ENCODE results near the gene SLC17A6. TPM values are rescaled to one million over a fixed set of nuclear protein-coding genes. Genes with fewer than 3 reads are reported as not detected.

The SLC17A6 gene
- total RNA-seq (2014; rRNA removed; shearing (Covaris generic)): not detected in 2 replicates

DNA sequence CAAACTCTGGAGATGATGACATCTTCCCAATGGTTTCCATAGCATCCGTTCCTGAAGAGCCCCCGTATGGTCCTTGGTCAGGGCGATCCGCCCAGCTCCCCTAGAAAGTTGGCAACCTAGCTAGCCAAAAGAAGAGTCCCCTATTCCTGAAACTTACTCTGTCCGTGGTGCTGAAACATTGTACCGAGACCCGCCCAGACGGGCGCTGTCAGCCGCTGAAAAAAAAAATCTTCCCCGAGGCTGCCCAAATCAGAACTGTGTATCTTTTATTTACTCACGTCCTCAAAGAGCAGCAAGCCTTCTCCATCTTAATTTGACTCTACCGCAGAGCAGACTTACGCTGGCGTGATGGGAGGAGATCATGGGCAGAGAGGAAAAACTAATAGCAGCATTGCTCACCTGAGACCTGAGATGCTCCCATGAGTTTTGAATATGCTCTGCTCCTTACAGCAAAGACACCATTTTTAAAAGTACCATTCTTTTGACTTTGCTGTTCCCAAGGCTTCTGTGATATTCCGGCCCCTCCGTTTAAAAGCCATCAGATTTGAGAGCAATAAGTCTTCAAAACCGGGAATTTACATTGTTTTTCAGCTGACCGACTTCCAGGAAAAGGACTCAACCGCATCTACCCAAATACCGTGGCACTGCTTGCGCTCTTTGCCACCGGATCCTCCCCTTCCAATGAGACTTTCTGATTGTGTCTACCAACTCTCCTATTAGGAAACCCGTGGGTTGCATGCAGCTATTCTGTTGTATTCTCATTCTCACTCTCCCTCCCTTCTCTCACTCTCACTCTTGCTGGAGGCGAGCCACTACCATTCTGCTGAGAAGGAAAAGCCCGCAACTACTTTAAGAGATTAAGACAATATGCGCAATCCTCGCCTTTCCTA, at the start of gene SLC17A6:
TSS of gene SLC17A6 (plus strand) at position 786 of the 890 bp plus-strand sequence. CDS start 153 bp downstream, outside the sequence.
- H3K36me3 ChIP-seq (replicated peaks; ENCODE audit: control insufficient read depth, insufficient read depth, low read length): no peaks in the 10 kb centered on the region
- peaks cover 56% of the 10 kb centered on the region for H3K27me3 ChIP-seq (ENCODE audit: control insufficient read depth, insufficient read depth, low read length)
- no peak within 1 kb of the TSS for H3K4me3 ChIP-seq (ENCODE audit: insufficient read depth, low read depth, low read length)
- peak; percentile 41 for DNase-seq

DNA sequence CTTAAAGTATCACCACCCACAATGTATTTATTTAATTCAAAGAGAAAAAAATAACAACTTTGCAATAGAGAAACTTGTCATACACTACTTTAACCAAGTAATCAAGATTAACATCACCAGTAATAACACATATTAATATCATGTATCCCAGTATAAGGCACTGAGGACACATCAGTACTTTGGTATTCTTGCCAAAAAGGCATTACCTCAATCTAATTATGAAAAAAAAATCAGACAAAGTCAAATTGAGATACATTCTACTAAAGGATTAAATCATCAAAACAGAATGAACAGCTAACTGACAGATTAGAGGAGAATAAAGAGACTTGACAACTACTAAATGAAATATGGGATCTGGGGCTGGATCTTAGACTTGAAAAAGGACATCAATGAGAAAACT, 35.8 kb upstream of the SLC17A6 start:
- no peaks in the 10 kb centered on the region for H3K36me3 ChIP-seq (replicated peaks; ENCODE audit: control insufficient read depth, insufficient read depth, low read length)

DNA sequence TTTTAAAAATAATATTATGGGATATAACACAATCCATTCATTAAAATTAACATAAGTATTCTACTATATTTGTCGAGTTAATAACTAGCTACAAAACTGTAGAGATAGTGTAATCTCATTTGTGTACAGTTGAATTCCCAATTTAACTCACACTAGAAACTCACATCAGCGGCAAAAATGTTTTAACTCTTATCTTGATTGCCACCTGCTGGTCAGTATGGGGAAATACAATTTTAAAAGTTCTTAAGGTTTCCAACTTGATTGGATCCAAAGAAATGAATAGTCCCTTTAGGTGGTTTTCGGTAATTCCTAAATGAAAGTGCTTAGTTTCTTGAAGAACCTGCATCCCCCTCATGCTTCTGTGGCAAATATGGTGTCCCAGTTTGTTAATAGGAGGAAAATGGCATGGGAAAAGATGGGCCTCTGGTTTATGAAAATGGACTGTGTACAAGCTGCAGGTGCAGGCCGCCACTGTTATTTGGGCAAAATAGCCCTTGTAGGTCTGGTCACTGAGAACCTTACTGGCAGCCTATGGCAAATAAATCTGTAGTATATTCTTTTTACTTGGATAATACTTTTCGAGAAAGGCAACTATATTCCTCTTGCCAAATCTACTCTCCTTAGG, 33.7 kb upstream of the SLC17A6 start:
- no peaks in the 10 kb centered on the region for H3K27me3 ChIP-seq (ENCODE audit: control insufficient read depth, insufficient read depth, low read length)
- no peaks in the 10 kb centered on the region for H3K36me3 ChIP-seq (replicated peaks; ENCODE audit: control insufficient read depth, insufficient read depth, low read length)
- no peak overlapping the region for H3K4me3 ChIP-seq (ENCODE audit: insufficient read depth, low read depth, low read length)
- peak; percentile 32 for DNase-seq

More for the DNA sequence above, 35.8 kb upstream of the SLC17A6 start:
- no peak for DNase-seq
- Histone ChIP-seq H3K27me3 (ENCODE audit: control insufficient read depth, insufficient read depth, low read length) (no peaks in the 10 kb centered on the region), H3K4me3 (ENCODE audit: insufficient read depth, low read depth, low read length) (no peak overlapping the region)

DNA sequence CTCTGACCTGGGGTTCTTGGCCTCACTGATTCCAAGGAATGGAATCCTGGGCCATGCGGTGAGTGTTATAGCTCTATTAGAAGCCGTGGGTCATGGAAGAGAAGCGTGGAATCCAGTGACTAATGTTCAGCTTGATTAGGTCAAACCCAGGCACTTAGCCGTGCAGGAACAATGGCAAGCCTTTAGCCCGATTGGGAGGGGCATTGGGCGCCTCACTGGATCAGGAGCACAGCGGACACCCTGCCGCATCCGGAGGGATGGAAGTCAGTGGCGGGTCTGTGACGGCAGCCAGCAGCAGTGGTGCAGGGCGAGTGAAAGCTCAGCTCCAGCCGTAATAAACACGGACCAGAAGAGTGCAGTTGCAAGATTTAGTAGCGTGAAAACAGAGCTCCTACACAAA, 20.5 kb upstream of the SLC17A6 start:
- H3K4me3 ChIP-seq (ENCODE audit: insufficient read depth, low read depth, low read length): no peak overlapping the region
- DNase-seq: no peak
- H3K27me3 ChIP-seq (ENCODE audit: control insufficient read depth, insufficient read depth, low read length): no peaks in the 10 kb centered on the region
- no peaks in the 10 kb centered on the region for H3K36me3 ChIP-seq (replicated peaks; ENCODE audit: control insufficient read depth, insufficient read depth, low read length)

DNA sequence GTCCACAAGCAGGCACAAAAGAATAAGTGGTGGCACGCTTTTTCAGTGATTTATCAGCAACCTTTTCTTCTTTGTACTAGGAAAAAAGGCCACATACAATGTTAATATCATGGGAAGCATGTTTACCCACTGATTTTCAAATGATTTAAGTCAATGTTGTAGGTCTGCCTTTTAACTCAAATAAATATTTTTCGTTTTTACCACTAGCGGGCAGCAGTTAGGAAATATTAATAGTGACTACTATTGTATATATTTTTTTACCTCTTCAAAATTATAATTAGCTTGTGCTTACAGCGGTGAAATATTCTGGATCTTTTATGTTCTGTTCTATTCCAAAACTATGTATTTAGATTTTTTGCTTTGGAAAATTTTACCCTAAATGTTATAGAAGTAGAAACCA, 6.4 kb upstream of the SLC17A6 start:
- no peak for DNase-seq
- H3K27me3 ChIP-seq (ENCODE audit: control insufficient read depth, insufficient read depth, low read length): no peaks in the 10 kb centered on the region
- no peak overlapping the region for H3K4me3 ChIP-seq (ENCODE audit: insufficient read depth, low read depth, low read length)
- no peaks in the 10 kb centered on the region for H3K36me3 ChIP-seq (replicated peaks; ENCODE audit: control insufficient read depth, insufficient read depth, low read length)

DNA sequence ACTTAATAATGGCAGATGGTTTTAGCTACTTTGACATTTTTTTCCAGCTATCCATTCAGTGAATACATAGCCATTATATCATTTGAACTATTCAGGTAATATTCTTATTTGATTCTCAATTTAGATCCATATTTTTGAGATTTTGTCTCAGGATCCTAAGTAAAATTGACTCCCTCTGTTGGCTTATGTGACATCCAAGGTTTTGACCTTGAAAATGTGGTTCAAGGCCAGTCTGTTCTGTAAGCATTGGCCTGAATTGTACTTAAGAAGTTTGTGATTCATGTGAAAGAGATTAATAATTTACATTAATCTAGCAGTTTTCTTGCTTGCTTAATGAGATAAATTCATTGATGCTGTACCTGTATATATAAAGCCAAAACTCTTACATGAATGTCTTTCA, 1.6 kb upstream of the SLC17A6 start:
- H3K36me3 ChIP-seq (replicated peaks; ENCODE audit: control insufficient read depth, insufficient read depth, low read length): no peaks in the 10 kb centered on the region
- H3K4me3 ChIP-seq (ENCODE audit: insufficient read depth, low read depth, low read length): no peak overlapping the region
- DNase-seq: no peak
- peaks cover 43% of the 10 kb centered on the region for H3K27me3 ChIP-seq (ENCODE audit: control insufficient read depth, insufficient read depth, low read length)

DNA sequence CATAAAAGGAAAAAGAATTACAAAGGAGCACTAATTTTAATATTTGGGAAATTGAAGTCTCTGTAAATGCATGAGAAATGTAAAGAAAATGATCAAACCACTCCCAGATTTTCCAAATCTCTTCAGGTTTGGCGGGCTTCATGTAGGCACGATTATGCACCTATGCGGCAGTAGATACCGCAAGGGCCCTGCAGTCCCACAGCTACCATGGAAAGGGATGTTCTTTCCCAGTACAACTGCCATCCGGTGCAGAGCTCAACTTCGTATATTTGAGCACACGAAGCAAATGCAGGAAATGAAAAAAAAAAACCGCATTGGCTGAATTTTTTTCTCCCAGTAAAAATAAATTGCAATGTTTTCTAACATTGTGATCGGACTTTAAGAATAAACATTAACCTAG, 1.4 kb downstream of the SLC17A6 start:
- peaks cover 73% of the 10 kb centered on the region for H3K27me3 ChIP-seq (ENCODE audit: control insufficient read depth, insufficient read depth, low read length)
- H3K4me3 ChIP-seq (ENCODE audit: insufficient read depth, low read depth, low read length): no peak overlapping the region
- peak; percentile 27 for DNase-seq
- no peaks in the 10 kb centered on the region for H3K36me3 ChIP-seq (replicated peaks; ENCODE audit: control insufficient read depth, insufficient read depth, low read length)

DNA sequence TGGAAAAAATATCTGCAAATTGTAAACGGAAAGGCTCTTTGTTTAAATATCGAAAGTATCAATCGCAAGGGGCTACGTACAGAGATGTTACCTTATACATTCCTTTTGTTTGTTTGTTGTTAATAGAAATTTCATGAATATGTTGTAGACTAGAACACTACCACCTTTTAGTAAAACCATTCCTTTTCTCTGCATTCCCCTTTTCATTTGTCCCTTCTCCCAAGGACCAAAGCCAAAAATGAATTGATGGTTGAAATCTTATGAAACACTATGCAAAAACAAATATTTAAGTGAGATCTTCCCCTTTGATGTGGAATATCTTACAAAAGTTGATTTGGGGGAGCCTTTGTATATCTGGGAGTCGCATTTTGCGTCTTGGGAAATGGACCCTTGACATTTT, 2.1 kb downstream of the SLC17A6 start:
- Histone ChIP-seq H3K36me3 (replicated peaks; ENCODE audit: control insufficient read depth, insufficient read depth, low read length) (no peaks in the 10 kb centered on the region), H3K27me3 (ENCODE audit: control insufficient read depth, insufficient read depth, low read length) (peaks cover 76% of the 10 kb centered on the region), H3K4me3 (ENCODE audit: insufficient read depth, low read depth, low read length) (no peak overlapping the region; the same call in 1 of the 2 replicates)
- no peak for DNase-seq

DNA sequence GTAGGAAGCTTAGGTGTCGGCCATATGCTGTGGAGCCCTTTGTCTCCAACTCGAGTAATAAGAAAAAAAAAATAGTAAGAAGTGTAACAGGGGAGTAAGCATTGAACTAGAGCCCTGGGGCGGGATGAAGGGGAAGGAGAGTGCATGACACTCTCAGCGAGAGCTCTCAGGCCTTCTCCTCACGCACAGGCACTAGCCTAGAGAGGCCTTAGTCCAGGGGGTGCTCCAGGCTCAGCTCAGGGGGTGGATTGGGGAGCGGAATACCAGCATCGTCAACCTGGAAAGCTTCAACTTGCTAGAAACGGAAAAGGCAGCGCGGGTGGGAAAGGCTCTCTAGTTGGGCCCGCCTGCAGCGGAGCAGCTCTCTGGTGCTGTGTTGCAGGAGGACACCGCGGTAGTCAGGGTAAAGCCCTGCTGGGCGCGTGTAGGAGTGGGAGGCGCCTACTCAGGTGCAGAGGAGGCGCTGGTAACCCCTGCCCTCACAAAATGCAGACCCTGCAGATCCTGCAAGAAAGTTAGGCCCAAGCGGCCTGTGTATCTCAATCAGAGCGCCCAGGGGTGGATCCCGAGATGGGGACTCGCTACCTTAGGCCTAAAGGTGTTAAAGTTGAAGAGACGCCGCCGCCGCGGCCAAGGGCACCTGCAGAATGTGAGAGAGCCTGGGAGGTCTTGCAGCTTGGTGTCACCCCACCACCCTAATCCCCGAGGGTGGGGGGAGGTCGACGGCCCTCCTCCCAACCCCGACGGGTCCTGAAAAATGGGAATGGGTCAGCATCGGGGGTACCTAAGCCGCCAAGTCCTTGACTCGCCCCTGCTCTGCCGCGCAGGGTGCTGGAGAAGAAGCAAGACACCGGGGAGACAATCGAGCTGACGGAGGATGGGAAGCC, 2.8 kb downstream of the SLC17A6 start:
- peak overlapping the region; percentile 45 for H3K4me3 ChIP-seq (ENCODE audit: insufficient read depth, low read depth, low read length)
- H3K36me3 ChIP-seq (replicated peaks; ENCODE audit: control insufficient read depth, insufficient read depth, low read length): no peaks in the 10 kb centered on the region
- DNase-seq: peak; percentile 49
- peaks cover 76% of the 10 kb centered on the region for H3K27me3 ChIP-seq (ENCODE audit: control insufficient read depth, insufficient read depth, low read length)

DNA sequence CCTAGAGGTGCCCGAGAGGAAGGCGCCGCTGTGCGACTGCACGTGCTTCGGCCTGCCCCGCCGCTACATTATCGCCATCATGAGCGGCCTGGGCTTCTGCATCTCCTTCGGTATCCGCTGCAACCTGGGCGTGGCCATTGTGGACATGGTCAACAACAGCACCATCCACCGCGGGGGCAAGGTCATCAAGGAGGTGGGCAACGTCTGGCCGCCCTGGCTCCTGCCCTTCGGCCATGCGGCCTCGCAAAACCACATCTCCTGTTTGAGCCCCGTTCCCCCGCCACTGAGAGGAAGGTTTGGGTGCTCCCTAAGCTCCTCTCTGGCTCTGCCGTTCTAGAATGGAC, 3.4 kb downstream of the SLC17A6 start:
- H3K36me3 ChIP-seq (replicated peaks; ENCODE audit: control insufficient read depth, insufficient read depth, low read length): no peaks in the 10 kb centered on the region
- peaks cover 76% of the 10 kb centered on the region for H3K27me3 ChIP-seq (ENCODE audit: control insufficient read depth, insufficient read depth, low read length)
- DNase-seq: no peak
- H3K4me3 ChIP-seq (ENCODE audit: insufficient read depth, low read depth, low read length): peak overlapping the region; percentile 45; the same call in 1 of the 2 replicates

DNA sequence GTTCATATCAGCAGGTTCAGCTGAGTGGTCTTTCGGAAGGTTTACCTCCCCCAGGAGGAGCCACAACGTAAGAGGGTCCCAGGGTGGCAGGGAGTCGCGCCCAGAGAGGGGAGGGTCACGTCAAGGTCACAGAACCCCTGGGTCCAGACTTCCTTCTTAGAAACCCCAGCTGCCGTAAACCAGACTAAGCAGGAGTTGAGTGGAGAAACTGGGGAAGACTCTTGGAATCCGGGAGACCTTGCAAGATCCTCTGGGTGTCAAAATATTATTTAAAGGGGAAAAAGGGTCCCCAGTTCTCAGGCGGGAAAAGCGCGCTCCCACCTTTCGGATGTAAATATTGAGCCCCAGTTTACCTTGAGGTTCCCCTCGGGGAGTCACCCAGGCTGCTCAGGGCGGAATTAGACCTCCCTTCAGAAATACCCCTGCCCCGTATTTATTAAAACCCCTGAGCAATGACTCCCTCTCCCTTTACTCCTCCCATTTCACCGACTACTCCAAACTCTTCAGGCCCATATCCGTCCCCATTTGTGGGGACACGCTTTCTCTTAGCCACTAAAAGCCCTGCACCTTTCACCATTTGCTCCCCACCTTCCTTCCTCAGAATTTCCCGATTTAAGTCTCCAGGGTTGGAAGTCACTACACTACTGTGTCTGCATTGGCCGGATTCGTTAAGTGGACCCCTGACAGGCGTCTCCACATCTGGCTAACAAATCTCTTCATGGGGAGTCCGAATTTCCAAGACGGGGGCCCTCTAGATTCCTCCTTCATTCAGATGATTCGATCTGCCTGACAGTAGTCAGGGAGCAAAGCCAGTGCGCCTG, 4.2 kb downstream of the SLC17A6 start:
- peak overlapping the region; percentile 53; the same call in 1 of the 2 replicates for H3K4me3 ChIP-seq (ENCODE audit: insufficient read depth, low read depth, low read length)
- H3K36me3 ChIP-seq (replicated peaks; ENCODE audit: control insufficient read depth, insufficient read depth, low read length): no peaks in the 10 kb centered on the region
- peak; percentile 12 for DNase-seq
- H3K27me3 ChIP-seq (ENCODE audit: control insufficient read depth, insufficient read depth, low read length): peaks cover 71% of the 10 kb centered on the region

DNA sequence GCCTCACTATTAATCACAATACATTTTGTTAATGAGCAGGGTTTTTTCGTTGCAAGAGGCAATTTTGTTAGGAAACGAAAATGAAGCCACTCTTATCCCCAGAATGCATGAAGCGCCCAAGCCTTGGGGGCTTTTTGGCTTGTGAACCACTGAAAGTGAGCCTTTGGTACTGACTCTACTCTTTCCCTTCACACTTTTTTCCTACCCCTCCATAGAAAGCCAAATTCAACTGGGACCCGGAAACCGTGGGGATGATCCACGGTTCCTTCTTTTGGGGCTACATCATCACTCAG, 4.8 kb downstream of the SLC17A6 start:
- H3K27me3 ChIP-seq (ENCODE audit: control insufficient read depth, insufficient read depth, low read length): peaks cover 66% of the 10 kb centered on the region
- no peaks in the 10 kb centered on the region for H3K36me3 ChIP-seq (replicated peaks; ENCODE audit: control insufficient read depth, insufficient read depth, low read length)
- H3K4me3 ChIP-seq (ENCODE audit: insufficient read depth, low read depth, low read length): peak overlapping the region; percentile 53; the same call in 1 of the 2 replicates
- DNase-seq: no peak

DNA sequence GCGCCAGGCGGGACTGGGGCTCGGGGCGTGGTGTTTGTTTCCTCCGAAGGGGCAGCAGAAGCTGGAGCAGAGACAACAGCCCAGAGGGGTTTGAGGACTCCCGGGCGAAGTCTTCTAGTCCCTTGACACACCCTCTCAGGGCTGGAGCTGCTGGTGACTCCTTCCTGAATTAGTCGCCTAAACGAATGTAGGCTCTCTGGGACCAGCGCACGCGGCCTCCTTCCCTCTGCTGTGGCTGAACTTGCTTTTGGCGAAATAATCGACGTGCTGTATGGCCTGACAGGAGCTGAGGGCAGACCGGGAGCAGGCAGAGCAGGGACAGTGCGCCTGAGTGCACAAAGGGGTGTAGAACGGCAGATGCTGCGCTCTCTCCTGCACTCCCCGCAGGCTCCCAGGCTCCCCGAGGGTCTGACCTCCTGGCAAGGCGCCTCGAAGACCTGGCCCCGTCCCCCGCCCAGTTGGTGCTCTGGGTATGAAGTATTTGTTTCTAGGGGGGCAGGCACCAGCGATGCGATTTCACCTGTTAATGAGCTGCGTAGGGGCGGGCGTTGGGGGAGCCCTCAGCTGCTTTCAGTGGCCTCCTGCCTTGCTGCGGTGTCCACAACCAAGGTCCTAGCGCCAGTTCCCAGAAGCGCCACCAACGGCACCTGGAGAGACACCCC, 5.3 kb downstream of the SLC17A6 start:
- H3K27me3 ChIP-seq (ENCODE audit: control insufficient read depth, insufficient read depth, low read length): peaks cover 61% of the 10 kb centered on the region
- H3K4me3 ChIP-seq (ENCODE audit: insufficient read depth, low read depth, low read length): peak overlapping the region; percentile 53
- H3K36me3 ChIP-seq (replicated peaks; ENCODE audit: control insufficient read depth, insufficient read depth, low read length): no peaks in the 10 kb centered on the region
- peak; percentile 52 for DNase-seq
